HG03108 (cell line): Measurements from ENCODE around the gene SMAGP.

Source experiments
- ATAC-seq: cut with Tn5 transposase; IDR thresholded peaks from one replicate; pipeline ENCODE4 v1.9.1; 2021; ENCODE audit warnings: moderate library complexity; ENCODE audit not compliant: unreplicated experiment

The SMAGP gene

GRCh38 chr12:51198568-51199365 is 71.4 kb downstream of the SMAGP start:
- no peak for ATAC-seq

- ATAC-seq, result no peak
Observed at GRCh38 chr12:51197736-51198567, 72.3 kb downstream of the SMAGP start.

- no peak for ATAC-seq
Observed at GRCh38 chr12:51196547-51196946, 73.7 kb downstream of the SMAGP start.

GRCh38 chr12:51195841-51196240 is 74.4 kb downstream of the SMAGP start:
- ATAC-seq, result no peak
